H1 (cell line): Measurements from ENCODE around the gene RAB10.

Experiments used
- CHD2 ChIP-seq: IDR thresholded peaks from 2 replicates; pipeline ENCODE4 v1.6.1; 2012; ENCODE audit warnings: low read length, improper control_type of control experiment
- CTCF ChIP-seq, 3 experiments: IDR thresholded peaks; 1 replicate in 2 of 3; 2 replicates in 1 of 3; pipeline versions ENCODE4 v1.5.1 to v1.6.1; 2011; ENCODE audit warnings: low read length in 3 of 3, mild to moderate bottlenecking in 3 of 3, inconsistent platforms in 2 of 3, low read depth in 1 of 3, moderate library complexity in 1 of 3; ENCODE audit not compliant: insufficient read depth in 1 of 3; ENCODE audit errors: control extremely low read depth in 1 of 3
- EP300 ChIP-seq, 2 experiments: IDR thresholded peaks; 1 replicate in 1 of 2; 2 replicates in 1 of 2; pipeline ENCODE4 v1.6.1; 2011 to 2012; ENCODE audit warnings: low read depth in 2 of 2, low read length in 2 of 2, mild to moderate bottlenecking in 2 of 2, borderline replicate concordance in 1 of 2, inconsistent platforms in 1 of 2, moderate library complexity in 1 of 2
- EZH2 ChIP-seq: fragments of 200-600 bp; sonication (generic); IDR thresholded peaks from 2 replicates; pipeline ENCODE4 v1.7.1; 2012; ENCODE audit warnings: low read depth, mild to moderate bottlenecking, moderate library complexity, low read length, inconsistent platforms; ENCODE audit not compliant: severe bottlenecking
- GABPA ChIP-seq: IDR thresholded peaks from 2 replicates; pipeline ENCODE4 v1.6.1; 2011; ENCODE audit warnings: mild to moderate bottlenecking, low read length, moderate library complexity, borderline replicate concordance; ENCODE audit not compliant: insufficient read depth
- GTF2F1 ChIP-seq: IDR thresholded peaks from 2 replicates; pipeline ENCODE4 v1.6.1; 2012; ENCODE audit warnings: low read depth, low read length, improper control_type of control experiment, borderline replicate concordance
- POLR2A ChIP-seq, 2 experiments: IDR thresholded peaks; 1 replicate in 1 of 2; 2 replicates in 1 of 2; pipeline ENCODE4 v1.6.1; 2011; ENCODE audit warnings: low read depth in 2 of 2, low read length in 2 of 2, mild to moderate bottlenecking in 2 of 2; ENCODE audit errors: control extremely low read depth in 1 of 2
- POLR2AphosphoS5 ChIP-seq: IDR thresholded peaks from 2 replicates; pipeline ENCODE4 v1.6.1; 2011; ENCODE audit warnings: low read depth, low read length
- RXRA ChIP-seq: IDR thresholded peaks from 2 replicates; pipeline ENCODE4 v1.6.1; 2011; ENCODE audit warnings: low read depth, mild to moderate bottlenecking, low read length, moderate library complexity; ENCODE audit not compliant: insufficient read depth
- SAP30 ChIP-seq: fragments of 300-600 bp; sonication (generic); IDR thresholded peaks from 2 replicates; pipeline ENCODE4 v1.7.1; 2012; ENCODE audit warnings: low read length, moderate library complexity, mild to moderate bottlenecking, inconsistent platforms; ENCODE audit not compliant: insufficient read depth, insufficient replicate concordance
- SP1 ChIP-seq: IDR thresholded peaks from 2 replicates; pipeline ENCODE4 v1.6.1; 2011; ENCODE audit warnings: low read depth, low read length
- ZNF274 ChIP-seq: IDR thresholded peaks from 2 replicates; pipeline ENCODE4 v1.7.0; 2012; ENCODE audit warnings: low read length, borderline replicate concordance; ENCODE audit errors: extremely low read depth

GRCh38 chr2:26174691-26175465 lies 141.0 kb downstream of the RAB10 start:
- TF ChIP-seq RXRA (no peak), GTF2F1 (no peak), EZH2 (no peak), CTCF (IDR thresholded peaks at IDR 0.05; ENCODE audit: control extremely low read depth in 1 of 3, insufficient read depth in 1 of 3, low read depth in 1 of 3, low read length in 3 of 3) (no peak), EP300 (IDR thresholded peaks at IDR 0.05; ENCODE audit: borderline replicate concordance in 1 of 2, low read depth in 2 of 2, low read length in 2 of 2) (no peak), GABPA (no peak), CHD2 (no peak), POLR2A (IDR thresholded peaks at IDR 0.05; ENCODE audit: control extremely low read depth in 1 of 2, low read depth in 2 of 2, low read length in 2 of 2) (no peak), SAP30 (no peak), SP1 (no peak), ZNF274 (no peak), POLR2AphosphoS5 (no peak)
